Measurements from ENCODE around the gene CDH22.

The CDH22 gene

DNA sequence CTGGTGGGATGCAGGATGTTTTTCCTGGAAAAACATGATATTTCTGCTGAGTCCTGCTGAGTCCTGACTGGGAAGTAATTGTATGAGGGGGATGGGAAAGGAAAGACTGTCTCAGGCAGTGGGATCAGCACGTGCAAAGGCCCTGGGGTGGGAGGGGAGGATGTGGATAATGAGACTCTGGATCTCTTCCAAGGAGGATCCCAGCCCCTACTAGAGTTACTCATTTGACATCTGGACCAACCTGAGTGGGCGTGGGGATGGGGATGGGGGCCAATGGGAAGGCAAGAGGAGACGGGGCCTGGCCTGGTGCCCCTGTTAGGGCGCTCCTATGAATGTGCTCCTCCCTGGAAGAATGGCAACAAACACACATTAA, 117.1 kb downstream of the CDH22 start:
- Histone ChIP-seq H3K4me1 (ENCODE audit: control insufficient read depth in 2 of 2, insufficient read depth in 1 of 2, low read depth in 1 of 2, low read length in 2 of 2) (peaks cover 0 to 5% of the 10 kb centered on the region in 2 donors), H3K79me1 (ENCODE audit: low read depth, low read length) (no peaks in the 10 kb centered on the region), H3K14ac (ENCODE audit: low read length) (no peak overlapping the region), H3K23ac (ENCODE audit: low read depth, low read length, poor library complexity) (no peak overlapping the region), H2AFZ (ENCODE audit: low read length) (no peak overlapping the region), H3K4me3 (ENCODE audit: low read length in 2 of 2) (no peak overlapping the region), H3K4me2 (ENCODE audit: insufficient read depth, low read length, poor library complexity, severe bottlenecking) (no peak overlapping the region), H3K9me3 (replicated peaks in 1 of 2; ENCODE audit: control insufficient read depth in 2 of 2, insufficient read depth in 1 of 2, low read depth in 1 of 2, low read length in 2 of 2) (peaks cover 0 to 3% of the 10 kb centered on the region in 2 donors), H2BK15ac (ENCODE audit: low read length) (no peak overlapping the region), H4K91ac (ENCODE audit: low read depth, low read length, poor library complexity) (no peak overlapping the region), H3K18ac (ENCODE audit: low read length) (no peak overlapping the region), H2BK120ac (ENCODE audit: low read depth, low read length) (no peak overlapping the region), H2AK5ac (ENCODE audit: low read depth, low read length) (no peak overlapping the region), H3K9ac (ENCODE audit: low read depth, low read length, poor library complexity) (no peak overlapping the region), H3K36me3 (replicated peaks in 1 of 2; ENCODE audit: control insufficient read depth in 2 of 2, insufficient read depth in 2 of 2, low read length in 2 of 2) (no peaks in the 10 kb centered on the region), H2BK5ac (ENCODE audit: low read length) (no peak overlapping the region), H4K8ac (ENCODE audit: low read depth, low read length) (no peak overlapping the region), H2BK12ac (ENCODE audit: low read length) (no peak overlapping the region), H3K27ac (replicated peaks; ENCODE audit: low read length) (no peak overlapping the region), H3K4ac (ENCODE audit: low read length) (no peak overlapping the region), H3K27me3 (ENCODE audit: control insufficient read depth in 3 of 3, insufficient read depth in 3 of 3, low read depth in 1 of 3, low read length in 3 of 3) (peaks cover 0 to 14% (median 0%) of the 10 kb centered on the region in 3 experiments)
- no peak for DNase-seq (ENCODE audit: low spot score)
- no CpG with 5 or more reads among the region's 4 CpGs for WGBS, 2 donors (ENCODE audit: extremely low coverage in 2 of 2, insufficient read length in 2 of 2, insufficient replicate concordance in 1 of 2)

DNA sequence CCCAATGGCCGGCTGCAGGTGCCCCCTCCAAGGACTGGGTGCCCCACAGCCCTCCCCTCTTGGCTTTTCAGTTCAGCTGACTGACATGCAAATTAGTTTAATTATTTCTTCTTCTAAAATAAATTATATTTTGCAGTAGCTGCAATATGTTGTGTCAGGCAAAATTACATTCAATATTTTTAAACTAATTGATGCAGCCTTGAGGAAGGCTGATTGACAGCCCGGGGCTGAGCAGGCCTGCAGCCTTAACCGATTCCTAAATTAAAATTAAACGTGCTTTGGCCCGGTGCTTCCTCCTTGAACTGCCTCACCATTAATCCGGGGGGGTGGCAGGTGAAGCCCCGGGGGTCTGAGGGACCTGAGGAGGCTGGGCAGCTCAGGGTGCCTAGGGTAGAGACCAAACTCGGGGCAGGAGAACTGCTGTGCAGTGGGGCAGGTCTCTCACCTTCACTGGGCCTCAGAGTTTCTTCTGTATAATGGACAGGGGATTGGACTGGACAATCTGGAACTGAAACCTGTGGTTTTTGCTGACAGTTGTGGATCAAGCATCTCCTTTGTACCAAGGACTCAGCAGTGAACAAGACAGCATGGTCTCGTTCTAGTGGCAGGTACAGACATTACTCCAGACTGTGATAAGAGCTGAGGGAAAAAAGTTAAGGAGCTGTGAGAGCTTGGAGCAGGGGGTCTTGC, 117.7 kb downstream of the CDH22 start:
- no CpG with 5 or more reads among the region's 9 CpGs for WGBS, 2 donors (ENCODE audit: extremely low coverage in 2 of 2, insufficient read length in 2 of 2, insufficient replicate concordance in 1 of 2)
- Histone ChIP-seq H2BK12ac (ENCODE audit: low read length) (peak overlapping the region; percentile 26), H3K4ac (ENCODE audit: low read length) (no peak overlapping the region), H3K4me3 (ENCODE audit: low read length in 2 of 2) (no peak overlapping the region), H3K9me3 (replicated peaks in 1 of 2; ENCODE audit: control insufficient read depth in 2 of 2, insufficient read depth in 1 of 2, low read depth in 1 of 2, low read length in 2 of 2) (peaks cover 0 to 3% of the 10 kb centered on the region in 2 donors), H3K79me1 (ENCODE audit: low read depth, low read length) (no peaks in the 10 kb centered on the region), H4K91ac (ENCODE audit: low read depth, low read length, poor library complexity) (no peak overlapping the region), H4K8ac (ENCODE audit: low read depth, low read length) (no peak overlapping the region), H3K18ac (ENCODE audit: low read length) (no peak overlapping the region), H3K4me1 (ENCODE audit: control insufficient read depth in 2 of 2, insufficient read depth in 1 of 2, low read depth in 1 of 2, low read length in 2 of 2) (peaks cover 0 to 5% of the 10 kb centered on the region in 2 donors), H3K27ac (replicated peaks; ENCODE audit: low read length) (no peak overlapping the region), H3K4me2 (ENCODE audit: insufficient read depth, low read length, poor library complexity, severe bottlenecking) (no peak overlapping the region), H3K27me3 (ENCODE audit: control insufficient read depth in 3 of 3, insufficient read depth in 3 of 3, low read depth in 1 of 3, low read length in 3 of 3) (peaks cover 0 to 14% (median 0%) of the 10 kb centered on the region in 3 experiments), H3K36me3 (replicated peaks in 1 of 2; ENCODE audit: control insufficient read depth in 2 of 2, insufficient read depth in 2 of 2, low read length in 2 of 2) (no peaks in the 10 kb centered on the region), H3K9ac (ENCODE audit: low read depth, low read length, poor library complexity) (no peak overlapping the region), H3K14ac (ENCODE audit: low read length) (no peak overlapping the region), H2AFZ (ENCODE audit: low read length) (no peak overlapping the region), H2AK5ac (ENCODE audit: low read depth, low read length) (no peak overlapping the region), H2BK120ac (ENCODE audit: low read depth, low read length) (no peak overlapping the region), H3K23ac (ENCODE audit: low read depth, low read length, poor library complexity) (no peak overlapping the region), H2BK15ac (ENCODE audit: low read length) (no peak overlapping the region), H2BK5ac (ENCODE audit: low read length) (no peak overlapping the region)
- DNase-seq (ENCODE audit: low spot score): no peak

DNA sequence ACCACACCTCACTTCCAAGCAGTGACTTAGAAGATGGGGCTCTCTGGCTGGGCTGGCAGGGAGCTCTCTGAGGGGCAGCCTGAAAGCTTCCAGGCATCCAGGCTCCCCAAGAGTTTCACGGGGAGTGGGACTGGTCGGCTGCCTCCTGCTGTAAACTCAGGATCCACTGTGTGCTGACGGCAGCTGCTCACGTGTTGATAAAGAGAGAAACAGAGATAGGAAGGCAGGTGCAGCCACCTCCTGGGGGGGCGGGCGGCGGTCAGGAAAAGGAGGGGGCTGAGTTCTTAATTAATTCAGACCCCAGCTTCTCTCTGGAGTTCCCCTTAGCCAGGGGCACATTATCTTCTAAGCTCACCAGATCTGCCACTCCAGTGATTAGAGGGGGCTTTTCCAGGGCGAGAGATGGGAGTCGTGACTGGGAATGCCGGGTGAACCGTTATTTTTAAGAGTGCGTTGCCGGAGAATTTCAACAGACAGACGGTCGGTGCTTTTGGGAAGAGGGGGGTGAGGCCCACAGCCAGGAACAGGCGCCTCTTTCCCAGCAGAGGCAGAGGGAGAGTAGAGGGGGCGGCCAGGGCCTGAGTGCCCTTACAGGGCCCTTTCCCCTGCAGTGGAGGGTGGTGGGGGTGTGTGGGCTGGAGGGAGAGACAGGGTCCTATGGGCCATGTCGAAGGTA, 119.3 kb downstream of the CDH22 start:
- Histone ChIP-seq H3K27ac (replicated peaks; ENCODE audit: low read length) (no peak overlapping the region), H3K4me3 (ENCODE audit: low read length in 2 of 2) (no peak overlapping the region), H2BK5ac (ENCODE audit: low read length) (no peak overlapping the region), H4K91ac (ENCODE audit: low read depth, low read length, poor library complexity) (no peak overlapping the region), H3K18ac (ENCODE audit: low read length) (no peak overlapping the region), H2AFZ (ENCODE audit: low read length) (no peak overlapping the region), H3K4ac (ENCODE audit: low read length) (no peak overlapping the region), H2BK15ac (ENCODE audit: low read length) (no peak overlapping the region), H3K4me2 (ENCODE audit: insufficient read depth, low read length, poor library complexity, severe bottlenecking) (no peak overlapping the region), H2AK5ac (ENCODE audit: low read depth, low read length) (no peak overlapping the region), H3K27me3 (ENCODE audit: control insufficient read depth in 3 of 3, insufficient read depth in 3 of 3, low read depth in 1 of 3, low read length in 3 of 3) (peaks cover 0 to 10% (median 0%) of the 10 kb centered on the region in 3 experiments), H3K14ac (ENCODE audit: low read length) (no peak overlapping the region), H2BK12ac (ENCODE audit: low read length) (no peak overlapping the region), H3K4me1 (ENCODE audit: control insufficient read depth in 2 of 2, insufficient read depth in 1 of 2, low read depth in 1 of 2, low read length in 2 of 2) (peaks cover 0 to 2% of the 10 kb centered on the region in 2 donors), H3K23ac (ENCODE audit: low read depth, low read length, poor library complexity) (no peak overlapping the region), H3K9ac (ENCODE audit: low read depth, low read length, poor library complexity) (no peak overlapping the region), H3K36me3 (replicated peaks in 1 of 2; ENCODE audit: control insufficient read depth in 2 of 2, insufficient read depth in 2 of 2, low read length in 2 of 2) (no peaks in the 10 kb centered on the region), H2BK120ac (ENCODE audit: low read depth, low read length) (no peak overlapping the region), H3K9me3 (replicated peaks in 1 of 2; ENCODE audit: control insufficient read depth in 2 of 2, insufficient read depth in 1 of 2, low read depth in 1 of 2, low read length in 2 of 2) (peaks cover 0 to 3% of the 10 kb centered on the region in 2 donors), H3K79me1 (ENCODE audit: low read depth, low read length) (no peaks in the 10 kb centered on the region), H4K8ac (ENCODE audit: low read depth, low read length) (no peak overlapping the region)
- WGBS, 2 donors (ENCODE audit: extremely low coverage in 2 of 2, insufficient read length in 2 of 2, insufficient replicate concordance in 1 of 2): no CpG with 5 or more reads among the region's 18 CpGs
- no peak for DNase-seq (ENCODE audit: low spot score)

DNA sequence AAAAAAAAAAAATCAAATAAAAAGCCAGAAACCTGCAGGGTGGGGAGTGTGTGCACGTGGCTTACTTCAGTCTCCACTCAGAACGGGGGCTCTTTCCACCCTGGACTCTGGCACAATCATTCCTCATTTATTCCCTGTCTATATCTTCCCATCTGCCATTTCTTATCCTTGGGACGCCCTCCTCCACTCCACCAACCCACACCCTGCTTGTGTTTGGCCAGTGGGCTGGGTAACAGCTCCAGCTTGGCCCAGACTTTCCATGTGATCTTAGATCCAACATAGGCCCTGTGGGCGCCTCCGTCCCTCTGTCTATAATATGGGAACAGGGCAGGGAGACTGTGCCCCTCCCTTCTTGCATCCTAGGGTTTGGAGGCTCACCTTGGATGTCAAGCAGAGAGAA, 122.1 kb downstream of the CDH22 start:
- no peak overlapping the region for H3K4me3 ChIP-seq (ENCODE audit: low read length in 2 of 2)
- H3K9me3 ChIP-seq (replicated peaks in 1 of 2; ENCODE audit: control insufficient read depth in 2 of 2, insufficient read depth in 1 of 2, low read depth in 1 of 2, low read length in 2 of 2): peaks cover 0 to 3% of the 10 kb centered on the region in 2 donors
- no peak overlapping the region for H2AFZ ChIP-seq (ENCODE audit: low read length)
- peaks cover 0 to 7% (median 0%) of the 10 kb centered on the region in 3 experiments for H3K27me3 ChIP-seq (ENCODE audit: control insufficient read depth in 3 of 3, insufficient read depth in 3 of 3, low read depth in 1 of 3, low read length in 3 of 3)
- H3K79me1 ChIP-seq (ENCODE audit: low read depth, low read length): no peaks in the 10 kb centered on the region
- WGBS, 2 donors (ENCODE audit: extremely low coverage in 2 of 2, insufficient read length in 2 of 2, insufficient replicate concordance in 1 of 2): no CpG with 5 or more reads among the region's 5 CpGs
- no peaks in the 10 kb centered on the region for H3K36me3 ChIP-seq (replicated peaks in 1 of 2; ENCODE audit: control insufficient read depth in 2 of 2, insufficient read depth in 2 of 2, low read length in 2 of 2)
- no peak overlapping the region for H4K91ac ChIP-seq (ENCODE audit: low read depth, low read length, poor library complexity)
- no peaks in the 10 kb centered on the region for H3K4me1 ChIP-seq (ENCODE audit: control insufficient read depth in 2 of 2, insufficient read depth in 1 of 2, low read depth in 1 of 2, low read length in 2 of 2)
- no peak overlapping the region for H2BK120ac ChIP-seq (ENCODE audit: low read depth, low read length)
- no peak overlapping the region for H2BK12ac ChIP-seq (ENCODE audit: low read length)
- no peak overlapping the region for H3K4me2 ChIP-seq (ENCODE audit: insufficient read depth, low read length, poor library complexity, severe bottlenecking)
- peak overlapping the region; percentile 47 for H2BK5ac ChIP-seq (ENCODE audit: low read length)
- H2BK15ac ChIP-seq (ENCODE audit: low read length): no peak overlapping the region
- H3K14ac ChIP-seq (ENCODE audit: low read length): no peak overlapping the region
- H3K4ac ChIP-seq (ENCODE audit: low read length): no peak overlapping the region
- H3K9ac ChIP-seq (ENCODE audit: low read depth, low read length, poor library complexity): no peak overlapping the region
- H2AK5ac ChIP-seq (ENCODE audit: low read depth, low read length): peak overlapping the region; percentile 60
- H3K27ac ChIP-seq (replicated peaks; ENCODE audit: low read length): no peak overlapping the region
- H3K18ac ChIP-seq (ENCODE audit: low read length): no peak overlapping the region
- no peak overlapping the region for H3K23ac ChIP-seq (ENCODE audit: low read depth, low read length, poor library complexity)
- H4K8ac ChIP-seq (ENCODE audit: low read depth, low read length): no peak overlapping the region
- DNase-seq (ENCODE audit: low spot score): no peak

All from neuronal stem cell (in vitro differentiated cells).